Testis (tissue), 2 donors: Measurements from ENCODE around the gene CCR5.

Experiments used
- POLR2A ChIP-seq: fragments of 450-650 bp; IDR thresholded peaks from one replicate; pipeline ENCODE4 v1.6.1; 2017; ENCODE audit warnings: antibody characterized with exemption, mild to moderate bottlenecking, moderate library complexity
- TF ChIP-seq, protein P1 (sequence below), 3 experiments: fragments of 450-650 bp in 2 of 3; fragments of 200-600 bp in 1 of 3; sonication (generic) in 1 of 3; IDR thresholded peaks; one replicate each; pipeline ENCODE4 v1.5.1; 2016 to 2019; ENCODE audit warnings: antibody characterized with exemption in 3 of 3, mild to moderate bottlenecking in 2 of 3, moderate library complexity in 1 of 3

DNA sequence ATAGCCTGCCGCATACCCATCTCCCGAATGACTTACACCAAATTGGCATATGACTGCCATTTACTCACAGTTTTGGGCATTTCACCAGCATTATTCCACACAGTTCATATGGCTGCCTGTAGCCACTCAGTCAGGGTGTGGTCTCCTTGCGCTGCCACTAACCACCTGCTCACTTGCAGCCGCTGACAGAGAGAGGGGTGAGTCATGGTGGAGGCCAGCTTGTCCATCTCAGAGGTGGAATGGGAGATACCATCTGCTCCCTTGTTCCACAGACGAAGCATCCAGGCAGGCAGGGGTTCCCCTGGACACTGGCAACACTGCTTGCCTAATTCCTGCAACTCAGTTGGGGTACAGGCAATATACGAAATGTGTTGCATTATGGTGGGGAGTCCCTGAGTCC lies 51.9 kb downstream of the CCR5 start:
- TF ChIP-seq, protein P1, sequence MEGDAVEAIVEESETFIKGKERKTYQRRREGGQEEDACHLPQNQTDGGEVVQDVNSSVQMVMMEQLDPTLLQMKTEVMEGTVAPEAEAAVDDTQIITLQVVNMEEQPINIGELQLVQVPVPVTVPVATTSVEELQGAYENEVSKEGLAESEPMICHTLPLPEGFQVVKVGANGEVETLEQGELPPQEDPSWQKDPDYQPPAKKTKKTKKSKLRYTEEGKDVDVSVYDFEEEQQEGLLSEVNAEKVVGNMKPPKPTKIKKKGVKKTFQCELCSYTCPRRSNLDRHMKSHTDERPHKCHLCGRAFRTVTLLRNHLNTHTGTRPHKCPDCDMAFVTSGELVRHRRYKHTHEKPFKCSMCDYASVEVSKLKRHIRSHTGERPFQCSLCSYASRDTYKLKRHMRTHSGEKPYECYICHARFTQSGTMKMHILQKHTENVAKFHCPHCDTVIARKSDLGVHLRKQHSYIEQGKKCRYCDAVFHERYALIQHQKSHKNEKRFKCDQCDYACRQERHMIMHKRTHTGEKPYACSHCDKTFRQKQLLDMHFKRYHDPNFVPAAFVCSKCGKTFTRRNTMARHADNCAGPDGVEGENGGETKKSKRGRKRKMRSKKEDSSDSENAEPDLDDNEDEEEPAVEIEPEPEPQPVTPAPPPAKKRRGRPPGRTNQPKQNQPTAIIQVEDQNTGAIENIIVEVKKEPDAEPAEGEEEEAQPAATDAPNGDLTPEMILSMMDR (IDR thresholded peaks at IDR 0.05): no peak
- TF ChIP-seq POLR2A: no peak
